ENCODE data around the gene TMEM229A. TPM values are rescaled to one million over a fixed set of nuclear protein-coding genes. Genes with fewer than 3 reads are reported as not detected.

Gene TMEM229A
- total RNA-seq, 2 experiments from 2014 or later, result not detected

GRCh38 chr7:124076841-124077240 lies 44.0 kb upstream of the TMEM229A start:
- ChIA-PET POLR2A (no interaction called here), CTCF (no interaction called here)
- TF ChIP-seq CTCF (IDR thresholded peaks at IDR 0.05), result no peak
- Histone ChIP-seq H3K36me3 (ENCODE audit: insufficient read depth, low read length) (no peaks in the 10 kb centered on the region), H3K27me3 (ENCODE audit: control insufficient read depth in 1 of 2, insufficient read depth in 2 of 2, low read length in 2 of 2) (no peaks in the 10 kb centered on the region), H3K27ac (ENCODE audit: low read depth in 1 of 2, low read length in 2 of 2) (no peak overlapping the region), H3K4me1 (ENCODE audit: insufficient read depth, low read length) (no peaks in the 10 kb centered on the region), H3K4me3 (ENCODE audit: low read length) (no peak overlapping the region), H3K9me3 (ENCODE audit: control insufficient read depth in 1 of 2, insufficient read depth in 1 of 2, low read length in 2 of 2) (no peaks in the 10 kb centered on the region)
- no peak for ATAC-seq (ENCODE audit: poor library complexity)
- intact Hi-C loops (cut with DNase I, micrococcal nuclease), result no loop called here
- H3K36me3 Mint-ChIP-seq (ENCODE audit: low read depth), result no peaks in the 10 kb centered on the region
- no peaks in the 10 kb centered on the region for H3K9me3 Mint-ChIP-seq
- no peak for DNase-seq
- no peaks in the 10 kb centered on the region for H3K4me1 Mint-ChIP-seq (ENCODE audit: low read depth)
- H3K27me3 Mint-ChIP-seq, result no peaks in the 10 kb centered on the region
- H3K4me3 Mint-ChIP-seq, result no peak overlapping the region
- no peak overlapping the region for H3K27ac Mint-ChIP-seq

- Histone ChIP-seq H3K4me3 (ENCODE audit: low read length) (no peak overlapping the region), H3K4me1 (ENCODE audit: insufficient read depth, low read length) (no peaks in the 10 kb centered on the region), H3K27me3 (ENCODE audit: control insufficient read depth in 1 of 2, insufficient read depth in 2 of 2, low read length in 2 of 2) (no peaks in the 10 kb centered on the region), H3K9me3 (ENCODE audit: control insufficient read depth in 1 of 2, insufficient read depth in 1 of 2, low read length in 2 of 2) (no peaks in the 10 kb centered on the region), H3K27ac (ENCODE audit: low read depth in 1 of 2, low read length in 2 of 2) (no peak overlapping the region), H3K36me3 (ENCODE audit: insufficient read depth, low read length) (no peaks in the 10 kb centered on the region)
- TF ChIP-seq CTCF (IDR thresholded peaks at IDR 0.05), result no peak
- CTCF ChIA-PET, result no interaction called here
- H3K36me3 Mint-ChIP-seq (ENCODE audit: low read depth), result no peaks in the 10 kb centered on the region
- no peaks in the 10 kb centered on the region for H3K9me3 Mint-ChIP-seq
- no peaks in the 10 kb centered on the region for H3K27me3 Mint-ChIP-seq
- H3K4me1 Mint-ChIP-seq (ENCODE audit: low read depth), result no peaks in the 10 kb centered on the region
- no peak for DNase-seq
- ATAC-seq (ENCODE audit: poor library complexity), result no peak
- intact Hi-C loops (cut with DNase I, micrococcal nuclease), result loop anchor here in 1 of 2 experiments (5.0 kb wide), 1 partner anchor 52 kb away; no protein-coding TSS in a partner anchor
- no peak overlapping the region for H3K4me3 Mint-ChIP-seq
- POLR2A ChIA-PET, result no interaction called here
- H3K27ac Mint-ChIP-seq, result no peak overlapping the region
Observed at GRCh38 chr7:124074007-124074406, 41.1 kb upstream of the TMEM229A start.

DNA sequence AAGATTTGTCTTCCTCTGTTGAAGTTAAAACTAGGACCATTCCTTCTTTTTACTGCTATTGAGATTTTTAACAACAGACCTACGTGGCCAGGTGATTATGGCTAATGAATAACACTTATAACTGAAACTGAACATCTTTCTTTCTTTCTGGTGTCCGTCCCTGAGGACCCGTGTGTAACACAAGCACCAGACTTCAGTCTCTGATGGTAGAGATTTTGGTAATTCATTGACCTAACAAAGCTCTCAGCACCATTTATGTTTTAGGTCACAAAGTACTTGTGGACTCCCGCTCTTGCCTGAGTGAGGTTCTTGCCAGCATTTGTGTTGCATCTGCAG lies 40.4 kb upstream of the TMEM229A start:
- H3K9me3 Mint-ChIP-seq, result no peaks in the 10 kb centered on the region
- H3K4me1 ChIP-seq (ENCODE audit: insufficient read depth, low read length), result no peaks in the 10 kb centered on the region
- H3K36me3 ChIP-seq (ENCODE audit: insufficient read depth, low read length), result no peaks in the 10 kb centered on the region
- H3K9me3 ChIP-seq (ENCODE audit: control insufficient read depth in 1 of 2, insufficient read depth in 1 of 2, low read length in 2 of 2), result no peaks in the 10 kb centered on the region
- no peaks in the 10 kb centered on the region for H3K27me3 Mint-ChIP-seq
- no peaks in the 10 kb centered on the region for H3K4me1 Mint-ChIP-seq (ENCODE audit: low read depth)
- H3K27ac ChIP-seq (ENCODE audit: low read depth in 1 of 2, low read length in 2 of 2), result no peak overlapping the region
- ATAC-seq (ENCODE audit: poor library complexity) (no peak), DNase-seq (no peak)
- intact Hi-C loops (cut with DNase I, micrococcal nuclease), result loop anchor here in 1 of 2 experiments (5.0 kb wide), 1 partner anchor 51 kb away; no protein-coding TSS in a partner anchor
- H3K36me3 Mint-ChIP-seq (ENCODE audit: low read depth), result no peaks in the 10 kb centered on the region
- no peaks in the 10 kb centered on the region for H3K27me3 ChIP-seq (ENCODE audit: control insufficient read depth in 1 of 2, insufficient read depth in 2 of 2, low read length in 2 of 2)
- ChIA-PET POLR2A (no interaction called here), CTCF (no interaction called here)
- H3K4me3 Mint-ChIP-seq, result no peak overlapping the region
- TF ChIP-seq CTCF (IDR thresholded peaks at IDR 0.05), result no peak
- H3K27ac Mint-ChIP-seq, result no peak overlapping the region
- H3K4me3 ChIP-seq (ENCODE audit: low read length), result no peak overlapping the region
